ENCODE results near the gene KCTD3.

Gene KCTD3

DNA sequence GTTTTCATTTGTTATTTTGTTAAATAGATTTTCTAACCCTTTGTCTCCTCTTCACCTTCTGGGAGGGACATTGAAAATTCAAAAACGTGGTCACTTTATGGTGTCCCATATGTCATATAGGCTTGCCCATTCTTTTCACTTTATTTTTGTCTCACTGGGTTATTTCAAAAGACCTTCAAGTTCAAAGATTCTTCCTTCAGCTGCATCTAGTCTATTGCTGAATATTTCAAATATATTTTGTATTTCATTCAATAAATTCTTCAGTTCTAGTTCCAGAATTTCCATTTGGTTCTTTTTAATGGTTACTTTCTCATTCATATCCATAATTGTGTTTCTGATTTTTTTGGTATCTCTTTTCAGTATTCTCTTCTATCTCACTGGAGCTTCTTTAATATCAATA, 11.6 kb upstream of the KCTD3 start:
- no peak overlapping the region for H3K27ac ChIP-seq
- TF ChIP-seq, protein P1, sequence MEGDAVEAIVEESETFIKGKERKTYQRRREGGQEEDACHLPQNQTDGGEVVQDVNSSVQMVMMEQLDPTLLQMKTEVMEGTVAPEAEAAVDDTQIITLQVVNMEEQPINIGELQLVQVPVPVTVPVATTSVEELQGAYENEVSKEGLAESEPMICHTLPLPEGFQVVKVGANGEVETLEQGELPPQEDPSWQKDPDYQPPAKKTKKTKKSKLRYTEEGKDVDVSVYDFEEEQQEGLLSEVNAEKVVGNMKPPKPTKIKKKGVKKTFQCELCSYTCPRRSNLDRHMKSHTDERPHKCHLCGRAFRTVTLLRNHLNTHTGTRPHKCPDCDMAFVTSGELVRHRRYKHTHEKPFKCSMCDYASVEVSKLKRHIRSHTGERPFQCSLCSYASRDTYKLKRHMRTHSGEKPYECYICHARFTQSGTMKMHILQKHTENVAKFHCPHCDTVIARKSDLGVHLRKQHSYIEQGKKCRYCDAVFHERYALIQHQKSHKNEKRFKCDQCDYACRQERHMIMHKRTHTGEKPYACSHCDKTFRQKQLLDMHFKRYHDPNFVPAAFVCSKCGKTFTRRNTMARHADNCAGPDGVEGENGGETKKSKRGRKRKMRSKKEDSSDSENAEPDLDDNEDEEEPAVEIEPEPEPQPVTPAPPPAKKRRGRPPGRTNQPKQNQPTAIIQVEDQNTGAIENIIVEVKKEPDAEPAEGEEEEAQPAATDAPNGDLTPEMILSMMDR (conservative IDR thresholded peaks at IDR 0.05), result no peak
- no peak for TF ChIP-seq ZFX (IDR thresholded peaks at IDR 0.05)

DNA sequence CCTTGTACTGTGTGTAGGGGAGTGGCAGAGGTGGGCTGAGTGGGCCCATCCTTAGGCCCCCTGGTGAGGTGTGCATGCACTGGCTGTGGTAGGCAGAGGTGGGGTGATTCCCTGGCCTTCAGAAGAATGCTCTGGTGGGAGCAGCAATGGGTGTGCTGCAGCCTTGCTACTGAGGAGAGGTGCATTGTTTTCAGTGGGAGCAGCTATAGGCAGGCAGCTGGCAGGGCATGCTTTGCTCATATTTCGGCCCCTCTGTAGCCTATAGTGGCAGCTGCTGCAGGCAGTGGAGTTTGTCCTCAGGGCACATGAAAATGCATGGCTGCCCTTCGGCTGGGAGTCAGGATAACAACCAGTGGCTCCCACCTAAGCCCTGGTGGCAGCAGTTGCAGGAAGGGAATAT, 10.1 kb upstream of the KCTD3 start:
- H3K27ac ChIP-seq, result no peak overlapping the region

DNA sequence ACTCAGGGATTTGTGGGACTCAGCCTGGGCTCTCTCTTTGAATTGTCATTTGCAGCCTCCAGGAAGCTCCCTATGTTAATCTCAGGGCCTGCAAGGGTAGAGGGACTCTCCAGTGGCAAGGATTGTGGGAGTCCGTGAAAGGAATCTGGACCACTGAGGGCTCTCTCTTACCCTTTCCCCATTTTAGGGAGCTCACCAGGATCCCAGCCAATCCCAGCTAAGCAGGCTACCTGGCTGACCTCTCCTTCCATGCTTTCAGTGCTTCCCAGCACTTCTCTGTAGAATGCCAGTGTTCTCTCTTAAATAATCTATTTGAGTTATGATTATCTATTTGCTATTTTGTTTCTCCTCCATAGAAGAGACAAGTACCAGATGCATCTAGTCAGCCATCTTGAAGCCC, 9.6 kb upstream of the KCTD3 start:
- H3K27ac ChIP-seq, result no peak overlapping the region
- no peak for TF ChIP-seq ZFX (IDR thresholded peaks at IDR 0.05)
- TF ChIP-seq, protein P1 (conservative IDR thresholded peaks at IDR 0.05), result no peak

More for the DNA sequence above, 10.1 kb upstream of the KCTD3 start:
- no peak for TF ChIP-seq ZFX (IDR thresholded peaks at IDR 0.05)
- TF ChIP-seq, protein P1 (conservative IDR thresholded peaks at IDR 0.05), result no peak

DNA sequence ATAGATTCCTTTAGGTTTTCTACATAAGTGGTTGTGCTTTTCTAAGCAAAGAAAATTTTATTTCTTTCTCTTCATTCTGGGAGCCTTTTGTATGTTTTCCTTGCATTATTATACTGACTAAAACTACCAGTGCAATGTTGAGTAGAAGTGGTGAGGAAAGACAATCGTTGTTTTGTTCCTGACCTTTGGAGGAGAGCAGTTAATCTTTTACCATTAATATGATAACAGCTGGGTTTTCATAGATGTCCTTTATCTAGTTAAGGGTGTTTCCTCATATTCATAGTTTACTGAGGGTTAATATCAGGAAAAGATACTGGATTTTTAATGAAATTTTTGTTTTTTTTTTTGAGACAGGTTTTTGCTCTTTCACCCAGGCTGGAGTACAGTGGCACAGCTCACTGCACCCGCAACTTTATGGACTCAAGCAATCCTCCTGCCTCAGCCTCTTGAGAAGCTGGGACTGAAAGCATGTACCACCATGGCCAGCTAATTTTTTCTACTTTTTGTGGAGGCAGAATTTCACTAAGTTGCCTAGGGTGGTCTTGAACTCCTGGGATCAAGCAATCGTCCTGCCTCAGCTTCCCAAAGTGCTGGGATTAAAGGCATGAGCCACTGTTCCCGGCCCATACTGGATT, 9.0 kb upstream of the KCTD3 start:
- no peak overlapping the region for H3K27ac ChIP-seq
- TF ChIP-seq ZFX (IDR thresholded peaks at IDR 0.05), result no peak
- TF ChIP-seq, protein P1 (conservative IDR thresholded peaks at IDR 0.05), result no peak

DNA sequence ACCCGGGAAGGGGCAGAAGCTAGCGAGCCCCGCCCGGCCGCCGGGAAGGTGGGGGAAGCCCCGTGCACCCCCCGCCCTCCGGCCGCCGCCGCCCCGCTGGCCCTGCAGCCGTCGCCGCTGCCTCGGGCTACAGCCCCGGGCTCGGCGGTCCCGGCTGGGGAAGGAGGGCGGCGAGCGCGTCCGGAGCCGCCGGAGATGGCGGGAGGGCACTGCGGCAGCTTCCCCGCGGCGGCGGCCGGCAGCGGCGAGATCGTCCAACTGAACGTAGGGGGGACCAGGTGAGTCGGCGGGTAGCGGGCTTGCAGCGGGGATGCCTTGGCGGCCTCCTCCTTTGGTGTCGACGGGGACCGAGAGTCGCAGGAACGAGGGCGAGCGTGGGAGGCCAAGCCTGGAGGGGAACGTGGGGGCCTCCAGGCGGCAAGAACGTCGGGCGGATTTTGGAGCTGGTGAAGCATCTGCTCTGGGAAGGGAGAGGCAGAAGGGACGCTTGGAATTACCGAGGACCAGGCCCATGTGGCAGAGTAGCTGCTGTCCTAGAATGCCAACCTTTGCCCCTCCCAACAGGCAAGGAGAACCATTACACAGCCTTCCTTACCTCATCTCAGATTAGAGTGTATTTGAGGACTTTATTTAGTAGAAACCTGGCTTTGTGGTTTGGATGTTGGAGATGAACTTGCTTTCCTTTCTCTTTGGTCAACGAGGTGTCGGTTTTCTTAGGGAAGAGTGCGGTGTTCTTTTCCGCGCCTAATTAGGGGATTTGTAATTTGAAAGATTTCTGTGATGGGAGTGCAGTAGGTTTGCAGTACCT, 591 bp downstream of the KCTD3 start:
- peak overlapping the region; percentile 98 for H3K27ac ChIP-seq
- TF ChIP-seq ZFX (IDR thresholded peaks at IDR 0.05), result peak; percentile 93
- TF ChIP-seq, protein P1 (conservative IDR thresholded peaks at IDR 0.05), result no peak

DNA sequence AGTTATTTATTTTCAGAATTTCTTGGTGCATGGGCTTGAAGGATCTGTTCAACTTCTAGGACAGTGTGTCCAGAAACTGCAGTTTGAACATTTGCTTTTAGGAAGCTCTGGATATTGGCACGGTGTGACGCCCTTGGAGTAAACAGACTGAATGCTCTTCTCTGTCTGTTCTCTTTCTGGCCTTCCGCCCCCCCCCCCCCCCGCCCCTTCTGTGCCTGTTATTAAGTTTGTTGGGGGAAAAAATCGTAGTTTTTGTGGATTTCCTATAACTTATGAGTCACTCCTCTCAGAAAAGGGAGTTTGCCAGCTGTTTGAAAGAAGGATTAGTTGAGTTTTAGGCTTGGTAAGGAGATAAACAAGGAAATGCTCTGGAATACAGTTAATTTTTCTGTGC, 1.2 kb downstream of the KCTD3 start:
- TF ChIP-seq, protein P1 (conservative IDR thresholded peaks at IDR 0.05), result no peak
- TF ChIP-seq ZFX (IDR thresholded peaks at IDR 0.05), result no peak
- peak overlapping the region; percentile 98 for H3K27ac ChIP-seq

Data from C4-2B (cell line).